Karpas-422 (cell line): ENCODE measurements around the gene CNTNAP2. TPM values are rescaled to one million over a fixed set of nuclear protein-coding genes. Genes with fewer than 3 reads are reported as not detected.

Source experiments
- DNase-seq: peaks from one replicate; pipeline ENCODE4 v3.0.0-alpha.2; 2015
- H2AFZ ChIP-seq: fragments of 200-600 bp; sonication (generic); 2 replicates; pipeline ENCODE4 v1.6.1; 2014; ENCODE audit warnings: antibody characterized with exemption, low read length, mixed read lengths
- H3K27ac ChIP-seq: fragments of 200-600 bp; sonication (generic); 2 replicates; pipeline ENCODE4 v1.5.1; 2014; ENCODE audit warnings: mild to moderate bottlenecking, low read length, moderate library complexity
- H3K27me3 ChIP-seq: fragments of 200-600 bp; sonication (generic); 2 replicates; pipeline ENCODE4 v1.6.1; 2014; ENCODE audit warnings: low read length, mixed read lengths
- H3K36me3 ChIP-seq: fragments of 200-600 bp; sonication (generic); 2 replicates; pipeline ENCODE4 v1.6.1; 2014; ENCODE audit warnings: low read length, mixed read lengths; ENCODE audit not compliant: insufficient read depth
- H3K4me1 ChIP-seq: fragments of 200-600 bp; sonication (generic); 2 replicates; pipeline ENCODE4 v1.6.1; 2014; ENCODE audit warnings: mild to moderate bottlenecking, low read length, mixed read lengths
- H3K4me2 ChIP-seq: fragments of 200-600 bp; sonication (generic); 2 replicates; pipeline ENCODE4 v1.6.1; 2014; ENCODE audit warnings: low read length, low read depth, mild to moderate bottlenecking; ENCODE audit not compliant: poor library complexity, severe bottlenecking
- H3K4me3 ChIP-seq: fragments of 200-600 bp; sonication (generic); 2 replicates; pipeline ENCODE4 v1.5.1; 2014; ENCODE audit warnings: mild to moderate bottlenecking, antibody characterized with exemption, low read length, mixed read lengths
- H3K79me2 ChIP-seq: fragments of 200-600 bp; sonication (generic); 2 replicates; pipeline ENCODE4 v1.6.1; 2014; ENCODE audit warnings: mild to moderate bottlenecking, low read length, mixed read lengths
- H3K9ac ChIP-seq: fragments of 200-600 bp; sonication (generic); 2 replicates; pipeline ENCODE4 v1.6.0; 2014; ENCODE audit warnings: low read length
- H3K9me2 ChIP-seq: fragments of 200-600 bp; sonication (generic), shearing (Covaris generic); replicated peaks from 2 replicates; pipeline ENCODE4 v1.6.0; 2014; ENCODE audit warnings: mild to moderate bottlenecking, low read length, moderate library complexity; ENCODE audit not compliant: insufficient read depth
- H3K9me3 ChIP-seq: fragments of 300-700, 200-600 bp; sonication (generic); 2 replicates; pipeline ENCODE4 v1.6.1; 2014; ENCODE audit warnings: low read length, mixed read lengths
- H4K20me1 ChIP-seq: fragments of 200-600 bp; sonication (generic); 2 replicates; pipeline ENCODE4 v1.6.1; 2014; ENCODE audit warnings: mild to moderate bottlenecking, antibody characterized with exemption, low read length, low read depth; ENCODE audit not compliant: insufficient read depth
- total RNA-seq: library from RNA; depleted of rRNA; stranded (reverse); fragments of >200 nt; shearing (Covaris generic); gene quantifications from 2 replicates; pipeline ENCODE4 v1.2.3, GENCODE V29; 2014; ENCODE audit warnings: low replicate concordance

CNTNAP2 gene
- total RNA-seq, 1 experiment from 2014 or later = not detected

DNA sequence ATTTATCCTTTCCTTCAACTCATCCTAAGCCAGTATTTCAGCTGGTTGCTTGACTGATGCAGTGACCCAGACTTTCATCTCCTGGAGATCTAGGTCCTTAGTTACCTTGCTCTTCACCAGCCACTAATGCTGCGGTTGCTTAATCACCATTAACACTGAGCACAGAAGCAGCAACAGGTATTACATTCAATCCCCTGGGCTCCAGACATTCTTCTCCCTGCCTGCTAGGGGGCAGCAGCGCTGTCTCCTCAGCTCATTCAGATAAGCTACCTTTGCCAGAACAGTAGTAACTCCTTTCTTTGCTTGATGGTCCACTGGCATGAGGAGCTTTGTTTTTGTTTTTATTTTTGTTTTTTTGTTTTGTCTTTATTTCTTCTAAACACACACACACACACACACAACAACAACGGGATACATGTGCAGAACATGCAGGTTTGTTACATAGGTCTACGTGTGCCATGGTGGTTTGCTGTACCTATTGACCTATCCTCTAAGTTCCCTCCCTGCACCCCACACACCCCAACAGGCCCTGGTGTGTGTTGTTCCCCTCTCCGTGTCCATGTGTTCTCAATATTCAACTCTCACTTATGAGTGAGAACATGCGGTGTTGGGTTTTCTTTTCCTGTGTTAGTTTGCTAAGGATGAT, 1430.8 kb downstream of the CNTNAP2 start:
- Histone ChIP-seq H3K9ac (no peak overlapping the region), H3K79me2 (no peaks in the 10 kb centered on the region), H3K27me3 (no peaks in the 10 kb centered on the region), H3K36me3 (no peaks in the 10 kb centered on the region), H3K4me1 (no peaks in the 10 kb centered on the region), H3K4me2 (no peak overlapping the region), H3K9me2 (no peaks in the 10 kb centered on the region), H4K20me1 (no peaks in the 10 kb centered on the region), H3K9me3 (peaks cover 15% of the 10 kb centered on the region; the same call in 1 of the 2 replicates), H3K4me3 (no peak overlapping the region), H2AFZ (no peak overlapping the region), H3K27ac (no peak overlapping the region)
- DNase-seq = peak; percentile 70

DNA sequence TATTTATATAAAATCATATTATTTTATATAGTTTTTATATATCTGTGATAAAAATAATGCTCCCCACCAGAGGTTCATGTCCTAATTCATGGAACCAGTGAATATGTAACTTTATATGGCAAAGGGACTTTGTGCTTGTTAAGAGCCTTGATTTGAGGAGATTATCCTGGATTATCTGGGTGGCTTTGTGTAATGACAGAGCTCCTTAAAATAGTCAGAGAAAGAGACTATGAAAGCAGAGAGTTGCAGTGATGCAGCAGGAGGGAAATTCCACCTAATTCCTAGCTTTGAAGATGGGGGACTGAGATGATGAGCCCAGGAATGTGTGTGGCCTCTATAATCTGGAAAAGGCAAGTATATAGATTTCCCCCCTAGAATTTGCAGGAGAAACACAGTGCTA, 1439.7 kb downstream of the CNTNAP2 start:
- no peak overlapping the region for H3K9ac ChIP-seq

GRCh38 chr7:147563669-147564068, 1447.1 kb downstream of the CNTNAP2 start:
- Histone ChIP-seq H3K36me3 (no peaks in the 10 kb centered on the region), H3K9ac (no peak overlapping the region), H3K4me3 (no peak overlapping the region), H3K9me2 (no peaks in the 10 kb centered on the region), H4K20me1 (no peaks in the 10 kb centered on the region), H3K4me1 (no peaks in the 10 kb centered on the region), H3K9me3 (peaks cover 3% of the 10 kb centered on the region; the same call in 1 of the 2 replicates), H3K4me2 (no peak overlapping the region), H3K27ac (no peak overlapping the region), H3K79me2 (no peaks in the 10 kb centered on the region), H2AFZ (no peak overlapping the region), H3K27me3 (no peaks in the 10 kb centered on the region)
- DNase-seq = no peak

More for the DNA sequence above, 1439.7 kb downstream of the CNTNAP2 start:
- Histone ChIP-seq H2AFZ (no peak overlapping the region), H3K27me3 (no peaks in the 10 kb centered on the region), H3K9me2 (no peaks in the 10 kb centered on the region; the same call in 1 of the 2 replicates), H3K4me1 (no peaks in the 10 kb centered on the region), H3K79me2 (no peaks in the 10 kb centered on the region), H3K4me2 (no peak overlapping the region), H3K36me3 (no peaks in the 10 kb centered on the region), H3K9me3 (no peaks in the 10 kb centered on the region; the same call in 1 of the 2 replicates), H3K27ac (no peak overlapping the region), H4K20me1 (no peaks in the 10 kb centered on the region), H3K4me3 (no peak overlapping the region)
- no peak for DNase-seq

DNA sequence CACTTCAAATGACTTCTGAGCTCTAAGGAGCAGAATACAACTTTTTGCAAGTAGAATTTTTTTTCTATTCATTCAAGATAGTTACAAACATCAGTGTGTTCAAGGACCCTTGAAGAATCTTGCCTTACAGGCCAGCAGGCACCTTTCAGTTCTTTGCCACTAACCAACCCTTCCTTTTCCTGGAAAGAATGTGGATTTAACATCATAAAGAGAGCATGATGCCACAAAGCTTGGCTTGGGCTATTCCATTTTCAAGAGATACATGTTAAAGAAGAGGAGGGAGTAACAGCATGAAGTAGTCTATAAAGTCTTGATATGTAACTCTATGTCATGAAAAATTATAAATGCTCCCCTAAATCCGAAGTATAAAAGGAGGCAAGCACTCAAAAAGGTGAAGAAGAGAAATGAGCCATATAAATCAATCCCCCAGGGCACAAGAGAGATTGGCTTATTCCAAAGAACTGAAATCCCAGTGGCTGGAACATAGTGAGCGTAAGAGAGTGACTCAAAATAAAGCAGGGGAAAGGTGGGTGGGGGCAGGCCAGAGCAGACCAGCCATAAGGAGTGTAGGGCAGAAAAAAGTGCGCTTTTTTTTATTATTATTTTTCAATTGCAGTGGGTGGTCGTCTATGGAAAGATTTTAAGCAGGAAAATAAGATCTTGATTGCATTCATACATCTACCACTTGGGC, 1448.3 kb downstream of the CNTNAP2 start:
- H3K79me2 ChIP-seq = no peaks in the 10 kb centered on the region
- H3K4me3 ChIP-seq = no peak overlapping the region
- no peaks in the 10 kb centered on the region for H3K9me2 ChIP-seq
- H2AFZ ChIP-seq = no peak overlapping the region
- H3K9ac ChIP-seq = no peak overlapping the region
- H3K9me3 ChIP-seq = peaks cover 3% of the 10 kb centered on the region; the same call in 1 of the 2 replicates
- no peaks in the 10 kb centered on the region for H4K20me1 ChIP-seq
- no peaks in the 10 kb centered on the region for H3K4me1 ChIP-seq
- H3K27me3 ChIP-seq = no peaks in the 10 kb centered on the region
- H3K36me3 ChIP-seq = no peaks in the 10 kb centered on the region
- H3K4me2 ChIP-seq = no peak overlapping the region
- no peak for DNase-seq
- no peak overlapping the region for H3K27ac ChIP-seq

GRCh38 chr7:147567043-147567442, 1450.4 kb downstream of the CNTNAP2 start:
- Histone ChIP-seq H3K9ac (no peak overlapping the region), H3K36me3 (no peaks in the 10 kb centered on the region)

GRCh38 chr7:147569116-147569913, 1452.7 kb downstream of the CNTNAP2 start:
- DNase-seq = no peak
- no peak overlapping the region for H3K4me3 ChIP-seq
- H3K36me3 ChIP-seq = no peaks in the 10 kb centered on the region
- H3K9me2 ChIP-seq = no peaks in the 10 kb centered on the region
- H3K4me2 ChIP-seq = no peak overlapping the region
- no peak overlapping the region for H3K27ac ChIP-seq
- H2AFZ ChIP-seq = no peak overlapping the region
- H4K20me1 ChIP-seq = no peaks in the 10 kb centered on the region
- no peaks in the 10 kb centered on the region for H3K4me1 ChIP-seq
- no peaks in the 10 kb centered on the region for H3K79me2 ChIP-seq
- H3K27me3 ChIP-seq = no peaks in the 10 kb centered on the region
- H3K9ac ChIP-seq = no peak overlapping the region
- H3K9me3 ChIP-seq = 0 out of 2 replicates have a peak, but pooled peaks cover 3% of the 10 kb centered on the region

More at GRCh38 chr7:147567043-147567442, 1450.4 kb downstream of the CNTNAP2 start:
- Histone ChIP-seq H3K4me1 (no peaks in the 10 kb centered on the region), H2AFZ (no peak overlapping the region), H3K9me3 (0 out of 2 replicates have a peak, but pooled peaks cover 3% of the 10 kb centered on the region), H4K20me1 (no peaks in the 10 kb centered on the region), H3K9me2 (no peaks in the 10 kb centered on the region), H3K27ac (no peak overlapping the region), H3K4me2 (no peak overlapping the region), H3K27me3 (no peaks in the 10 kb centered on the region), H3K79me2 (no peaks in the 10 kb centered on the region), H3K4me3 (no peak overlapping the region)
- no peak for DNase-seq

GRCh38 chr7:147570390-147570789, 1453.8 kb downstream of the CNTNAP2 start:
- DNase-seq = no peak
- H3K36me3 ChIP-seq = no peaks in the 10 kb centered on the region
- H3K27ac ChIP-seq = no peak overlapping the region
- H4K20me1 ChIP-seq = no peaks in the 10 kb centered on the region
- 0 out of 2 replicates have a peak, but pooled peaks cover 3% of the 10 kb centered on the region for H3K9me3 ChIP-seq
- H3K27me3 ChIP-seq = no peaks in the 10 kb centered on the region
- H3K4me2 ChIP-seq = no peak overlapping the region
- no peak overlapping the region for H3K9ac ChIP-seq
- no peak overlapping the region for H3K4me3 ChIP-seq
- H3K79me2 ChIP-seq = no peaks in the 10 kb centered on the region
- no peaks in the 10 kb centered on the region for H3K9me2 ChIP-seq
- no peak overlapping the region for H2AFZ ChIP-seq
- no peaks in the 10 kb centered on the region for H3K4me1 ChIP-seq
